ENCODE data around the gene HOXD3. TPM values are rescaled to one million over a fixed set of nuclear protein-coding genes. Genes with fewer than 3 reads are reported as not detected.

HOXD3 gene
- total RNA-seq, 2 donors from 2014 or later: 1.2 to 3.9 TPM

DNA sequence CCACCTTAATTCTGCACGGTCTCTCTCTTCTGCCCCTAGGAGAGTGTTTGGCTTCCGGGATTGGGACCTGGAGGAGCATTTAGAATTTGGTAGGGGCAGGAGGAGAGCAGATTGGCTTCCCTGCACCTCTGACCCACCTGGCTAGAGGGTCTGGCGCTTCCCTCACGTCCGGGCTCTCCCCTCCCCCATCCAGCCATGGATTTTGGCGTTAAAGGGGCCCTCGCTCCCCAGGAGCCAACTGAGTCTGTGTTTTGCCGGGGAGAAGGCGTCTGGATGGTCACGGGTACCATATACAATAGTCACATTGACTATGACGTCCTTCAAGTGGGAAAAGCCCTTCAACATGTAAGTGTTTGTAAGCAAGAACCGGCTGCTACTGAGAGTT is 6.6 kb downstream of the HOXD3 start:
- Histone ChIP-seq H3K27ac (no peak overlapping the region), H3K4me3 (no peak overlapping the region), H3K36me3 (no peaks in the 10 kb centered on the region), H3K4me1 (ENCODE audit: control insufficient read depth in 1 of 2, low read depth in 2 of 2) (peaks cover 3 to 30% of the 10 kb centered on the region in 2 donors), H3K27me3 (replicated peaks; ENCODE audit: insufficient read depth) (no peaks in the 10 kb centered on the region), H3K9me3 (no peaks in the 10 kb centered on the region)
- DNase-seq (ENCODE audit: low spot score): no peak
- ATAC-seq (ENCODE audit: insufficient number of reproducible peaks, low FRiP score, low read depth): no peak
- no peak for TF ChIP-seq CTCF (IDR thresholded peaks at IDR 0.05)

- no peak for TF ChIP-seq CTCF (IDR thresholded peaks at IDR 0.05)
- no peak overlapping the region for H3K27ac ChIP-seq
- peaks cover 3 to 30% of the 10 kb centered on the region in 2 donors for H3K4me1 ChIP-seq (ENCODE audit: control insufficient read depth in 1 of 2, low read depth in 2 of 2)
- DNase-seq (ENCODE audit: low spot score): no peak
- H3K36me3 ChIP-seq: no peaks in the 10 kb centered on the region
- no peak for ATAC-seq (ENCODE audit: insufficient number of reproducible peaks, low FRiP score, low read depth)
- H3K4me3 ChIP-seq: no peak overlapping the region
- H3K27me3 ChIP-seq (replicated peaks; ENCODE audit: insufficient read depth): no peaks in the 10 kb centered on the region
- no peaks in the 10 kb centered on the region for H3K9me3 ChIP-seq
Observed at GRCh38 chr2:176164201-176164600, 7.1 kb downstream of the HOXD3 start.

DNA sequence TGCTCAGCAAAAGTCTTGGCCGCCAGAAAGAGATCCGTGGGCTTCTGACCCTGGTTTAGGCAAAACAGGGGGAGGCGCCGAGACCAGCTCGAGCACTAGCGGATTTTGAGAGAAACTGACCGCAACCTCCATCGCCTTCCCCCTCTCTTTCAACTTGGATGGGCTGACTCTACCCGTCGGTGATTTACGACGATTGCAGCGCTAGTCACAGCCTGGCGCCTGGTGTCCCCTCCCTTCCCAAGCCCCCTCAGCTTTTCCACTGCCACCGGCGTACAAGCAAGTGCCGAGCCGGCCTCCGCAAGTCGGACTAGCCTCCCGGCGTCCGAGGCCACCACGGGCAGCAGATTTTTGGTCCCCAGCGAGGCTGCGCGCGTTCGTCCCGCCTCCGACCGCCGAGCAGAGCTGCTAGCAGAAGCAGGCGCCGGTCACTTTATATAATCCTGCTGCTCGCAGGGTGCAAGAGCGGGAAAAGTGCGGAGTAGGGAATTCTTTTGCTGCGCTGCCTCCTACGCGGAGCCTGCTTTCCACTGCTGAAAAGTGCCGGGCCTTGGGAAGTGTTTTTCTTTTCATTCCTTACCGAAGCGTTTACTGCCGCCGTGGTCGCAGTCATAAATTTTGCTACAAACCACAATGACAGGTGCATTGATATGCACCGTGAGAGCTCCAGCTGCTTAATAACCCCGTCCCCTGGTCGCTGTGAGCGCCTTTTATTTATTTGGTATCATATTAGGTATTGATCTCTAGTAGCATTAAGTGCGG is 7.7 kb downstream of the HOXD3 start:
- H3K4me3 ChIP-seq: no peak overlapping the region
- H3K27ac ChIP-seq: no peak overlapping the region
- H3K9me3 ChIP-seq: no peaks in the 10 kb centered on the region
- no peaks in the 10 kb centered on the region for H3K27me3 ChIP-seq (replicated peaks; ENCODE audit: insufficient read depth)
- no peak for DNase-seq (ENCODE audit: low spot score)
- no peak for TF ChIP-seq CTCF (IDR thresholded peaks at IDR 0.05)
- H3K4me1 ChIP-seq (ENCODE audit: control insufficient read depth in 1 of 2, low read depth in 2 of 2): peaks cover 0 to 24% of the 10 kb centered on the region in 2 donors
- no peaks in the 10 kb centered on the region for H3K36me3 ChIP-seq
- no peak for ATAC-seq (ENCODE audit: insufficient number of reproducible peaks, low FRiP score, low read depth)

- H3K4me3 ChIP-seq: no peak overlapping the region
- no peak for TF ChIP-seq CTCF (IDR thresholded peaks at IDR 0.05)
Observed at GRCh38 chr2:176165370-176166050, 8.4 kb downstream of the HOXD3 start.

DNA sequence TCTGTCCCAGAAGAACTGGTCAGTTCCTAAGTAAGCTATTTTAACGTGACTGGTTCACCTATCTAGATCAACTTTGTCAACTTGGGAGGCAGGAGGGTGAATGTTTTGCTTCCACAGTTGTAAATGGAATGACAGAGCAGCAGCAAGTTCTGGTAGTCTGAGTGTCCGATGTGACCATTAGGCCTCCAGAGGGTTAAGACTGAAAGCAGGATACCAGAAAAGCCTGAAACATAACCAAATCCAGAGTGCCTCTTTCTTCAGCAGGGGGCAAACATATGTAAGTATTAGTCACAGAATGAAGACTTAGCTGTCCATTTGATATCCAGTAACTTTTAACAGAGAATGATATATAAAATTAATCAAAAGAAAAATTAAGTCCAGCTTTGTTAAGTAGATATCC is 9.2 kb downstream of the HOXD3 start:
- Histone ChIP-seq H3K4me1 (ENCODE audit: control insufficient read depth in 1 of 2, low read depth in 2 of 2) (peaks cover 0 to 10% of the 10 kb centered on the region in 2 donors), H3K4me3 (no peak overlapping the region), H3K27ac (no peak overlapping the region), H3K9me3 (no peaks in the 10 kb centered on the region), H3K27me3 (replicated peaks; ENCODE audit: insufficient read depth) (no peaks in the 10 kb centered on the region), H3K36me3 (no peaks in the 10 kb centered on the region)
- TF ChIP-seq CTCF (IDR thresholded peaks at IDR 0.05): no peak
- DNase-seq (ENCODE audit: low spot score) (no peak), ATAC-seq (ENCODE audit: insufficient number of reproducible peaks, low FRiP score, low read depth) (no peak)

More at GRCh38 chr2:176165370-176166050, 8.4 kb downstream of the HOXD3 start:
- Histone ChIP-seq H3K27me3 (replicated peaks; ENCODE audit: insufficient read depth) (no peaks in the 10 kb centered on the region), H3K9me3 (no peaks in the 10 kb centered on the region), H3K36me3 (no peaks in the 10 kb centered on the region), H3K4me1 (ENCODE audit: control insufficient read depth in 1 of 2, low read depth in 2 of 2) (peaks cover 0 to 17% of the 10 kb centered on the region in 2 donors), H3K27ac (no peak overlapping the region)
- ATAC-seq (ENCODE audit: insufficient number of reproducible peaks, low FRiP score, low read depth): no peak
- no peak for DNase-seq (ENCODE audit: low spot score)
